ENCODE measurements around the gene ZBTB5.
"Not testable (repeated sequence)": the region's sequence is repeated elsewhere in the genome, so short reads cannot be mapped to it uniquely, and the experiment has no call there.

The ZBTB5 gene

GRCh38 chr9:37447111-37447510 is 18.1 kb downstream of the ZBTB5 start:
- DNase-seq, result no peak

- no peak for DNase-seq
These were observed 18.8 kb downstream of the ZBTB5 start for GRCh38 chr9:37446401-37446800.

- DNase-seq, result no peak
These were observed 19.4 kb downstream of the ZBTB5 start for GRCh38 chr9:37445832-37446231.

- no peak for DNase-seq
These were observed 20.4 kb downstream of the ZBTB5 start for GRCh38 chr9:37444890-37445289.

GRCh38 chr9:37443566-37443965 is 21.7 kb downstream of the ZBTB5 start:
- no peak for DNase-seq

- no peak for DNase-seq
These were observed 22.7 kb downstream of the ZBTB5 start for GRCh38 chr9:37442556-37442955.

- DNase-seq, result no peak
These were observed 23.4 kb downstream of the ZBTB5 start for GRCh38 chr9:37441776-37442370.

GRCh38 chr9:37438359-37438758 is 26.9 kb downstream of the ZBTB5 start:
- DNase-seq, result no peak

GRCh38 chr9:37437621-37438020 is 27.6 kb downstream of the ZBTB5 start:
- no peak for DNase-seq

- DNase-seq, result no peak
These were observed 28.2 kb downstream of the ZBTB5 start for GRCh38 chr9:37437010-37437409.

GRCh38 chr9:37436540-37436939 is 28.7 kb downstream of the ZBTB5 start:
- DNase-seq, result no peak

- DNase-seq, result no peak
These were observed 31.3 kb downstream of the ZBTB5 start for GRCh38 chr9:37433867-37434371.

GRCh38 chr9:37432020-37432419 is 33.2 kb downstream of the ZBTB5 start:
- DNase-seq, result no peak

GRCh38 chr9:37430841-37431597 is 34.2 kb downstream of the ZBTB5 start:
- DNase-seq, result peak; percentile 40

GRCh38 chr9:37429441-37430285 is 35.6 kb downstream of the ZBTB5 start:
- DNase-seq, result no peak

GRCh38 chr9:37428345-37428744 is 36.9 kb downstream of the ZBTB5 start:
- no peak for DNase-seq

GRCh38 chr9:37426846-37427245 is 38.4 kb downstream of the ZBTB5 start:
- DNase-seq, result no peak

GRCh38 chr9:37426431-37426830 is 38.8 kb downstream of the ZBTB5 start:
- DNase-seq, result not testable (repeated sequence)

GRCh38 chr9:37425298-37425752 is 39.9 kb downstream of the ZBTB5 start:
- DNase-seq, result no peak

GRCh38 chr9:37424686-37425297 is 40.5 kb downstream of the ZBTB5 start:
- DNase-seq, result no peak

- no peak for DNase-seq
These were observed 41.0 kb downstream of the ZBTB5 start for GRCh38 chr9:37424204-37424685.

- no peak for DNase-seq
These were observed 41.7 kb downstream of the ZBTB5 start for GRCh38 chr9:37423508-37423907.
